Endothelial cell of umbilical vein (primary cell): ENCODE results near the gene KYNU. TPM values are rescaled to one million over a fixed set of nuclear protein-coding genes. Genes with fewer than 3 reads are reported as not detected.

ENCODE experiments used
- BruUV-seq: library from RNA; stranded (reverse); fragments of 400-500 nt; replicated peaks from 2 replicates; lab custom pipeline; 2021; lab: Mats Ljungman, UMichigan
- CTCF ChIA-PET: fragments of 300-600, 350-600 bp; sonication (Branson Sonifier 250); formaldehyde crosslinking; loops from one replicate; lab custom pipeline; 2021; ENCODE audit warnings: antibody characterized with exemption, inconsistent platforms; lab: Charles Lee
- POLR2A ChIA-PET: fragments of 300-600, 350-600 bp; sonication (Branson Sonifier 250); formaldehyde crosslinking; loops from one replicate; lab custom pipeline; 2021; ENCODE audit warnings: antibody characterized with exemption, inconsistent platforms; lab: Charles Lee
- DNase-seq: peaks from one replicate; pipeline ENCODE4 v3.0.0-alpha.2; 2011; ENCODE audit warnings: low read depth, low spot score
- FAIRE-seq: peaks from 2 replicates; lab custom pipeline; 2011; peaks lifted over from hg19 to GRCh38; lab: Jason Lieb, UNC
- H2AFZ ChIP-seq: 2 replicates; pipeline ENCODE4 v1.6.0; 2012; ENCODE audit warnings: low read depth, low read length, control low read depth, inconsistent platforms
- H3K27ac ChIP-seq: 2 replicates; pipeline ENCODE4 v1.5.1; 2011; ENCODE audit warnings: low read depth, mild to moderate bottlenecking, control low read depth, low read length, moderate library complexity; ENCODE audit not compliant: insufficient read depth
- H3K27me3 ChIP-seq, 2 experiments: 2 replicates each; pipeline versions ENCODE4 v1.6.0 to v1.6.1; 2011; ENCODE audit warnings: low read length in 2 of 2, mixed read lengths in 1 of 2; ENCODE audit not compliant: control insufficient read depth in 2 of 2, insufficient read depth in 2 of 2
- H3K36me3 ChIP-seq, 2 experiments: 2 replicates in 1 of 2; 3 replicates in 1 of 2; pipeline ENCODE4 v1.5.1; 2011; ENCODE audit warnings: low read length in 2 of 2, mild to moderate bottlenecking in 1 of 2, moderate library complexity in 1 of 2; ENCODE audit not compliant: control insufficient read depth in 2 of 2, insufficient read depth in 2 of 2; ENCODE audit errors: extremely low read depth in 1 of 2
- H3K4me1 ChIP-seq: 3 replicates; pipeline ENCODE4 v1.5.1; 2011; ENCODE audit warnings: mild to moderate bottlenecking, low read length; ENCODE audit not compliant: control insufficient read depth, insufficient read depth; ENCODE audit errors: extremely low read depth
- H3K4me2 ChIP-seq: 2 replicates; pipeline ENCODE4 v1.6.1; 2011; ENCODE audit warnings: low read length, control low read depth, mixed read lengths; ENCODE audit not compliant: insufficient read depth
- H3K4me3 ChIP-seq, 3 experiments: fragments of 200-600 bp in 1 of 3; sonication (generic), shearing (Covaris generic) in 1 of 3; replicated peaks in 1 of 3; 2 replicates each; pipeline ENCODE4 v1.5.1; 2011 to 2016; ENCODE audit warnings: control low read depth in 3 of 3, low read length in 3 of 3, mild to moderate bottlenecking in 2 of 3, inconsistent platforms in 1 of 3, low read depth in 1 of 3, moderate library complexity in 1 of 3; ENCODE audit not compliant: insufficient read depth in 1 of 3
- H3K79me2 ChIP-seq: 2 replicates; pipeline ENCODE4 v1.6.0; 2012; ENCODE audit warnings: low read length, inconsistent platforms; ENCODE audit not compliant: control insufficient read depth, insufficient read depth
- H3K9ac ChIP-seq: replicated peaks from 2 replicates; pipeline ENCODE3; 2011; ENCODE audit warnings: low read length, control low read depth; ENCODE audit not compliant: insufficient read depth; ENCODE audit errors: extremely low read depth
- H3K9me1 ChIP-seq: replicated peaks from 3 replicates; pipeline ENCODE4 v1.6.0; 2011; ENCODE audit warnings: mild to moderate bottlenecking, low read length; ENCODE audit not compliant: control insufficient read depth, insufficient read depth; ENCODE audit errors: extremely low read depth
- H3K9me3 ChIP-seq: replicated peaks from 2 replicates; pipeline ENCODE4 v1.5.1; 2012; ENCODE audit warnings: low read length, inconsistent platforms; ENCODE audit not compliant: control insufficient read depth, insufficient read depth
- H4K20me1 ChIP-seq: replicated peaks from 2 replicates; pipeline ENCODE3; 2011; ENCODE audit warnings: mild to moderate bottlenecking, low read length; ENCODE audit not compliant: control insufficient read depth, insufficient read depth; ENCODE audit errors: extremely low read depth
- CTCF ChIP-seq, 2 donors: IDR thresholded peaks; 1 replicate in 1 of 2; 2 replicates in 1 of 2; pipeline ENCODE4 v1.5.1; 2011; ENCODE audit warnings: low read length in 2 of 2, mild to moderate bottlenecking in 2 of 2, moderate library complexity in 2 of 2, control low read depth in 1 of 2, inconsistent platforms in 1 of 2, low read depth in 1 of 2; ENCODE audit not compliant: insufficient read depth in 1 of 2; ENCODE audit errors: extremely low read depth in 1 of 2
- MYC ChIP-seq: IDR thresholded peaks from one replicate; pipeline ENCODE4 v1.6.1; 2011; ENCODE audit warnings: mild to moderate bottlenecking, low read depth, low read length
- POLR2AphosphoS5 ChIP-seq: IDR thresholded peaks from 2 replicates; pipeline ENCODE4 v1.6.1; 2012; ENCODE audit warnings: low read depth, mild to moderate bottlenecking, control low read depth, low read length, moderate library complexity; ENCODE audit not compliant: insufficient read depth
- dilution Hi-C: fragments of 300-500 bp; cut with MboI; formaldehyde crosslinking; loops from one replicate; pipeline ENCODE4 v1.15.0; 2019; ENCODE audit warnings: low sequenced_read_pairs; ENCODE audit not compliant: extremely low pct_ligation_motif_present
- intact Hi-C: fragments of 100-400 bp; cut with micrococcal nuclease; formaldehyde crosslinking; loops from one replicate; pipeline ENCODE4 v1.10.0; 2022
- polyA plus RNA-seq, 4 experiments: library from polyadenylated mRNA; depleted of rRNA in 3 of 4; stranded (reverse) in 3 of 4; unstranded in 1 of 4; fragments of >200 nt; gene quantifications; 2 replicates each; pipeline versions ENCODE4 v1.2.1 to v1.2.3, GENCODE V29; 2011 to 2012; ENCODE audit warnings: missing spikeins in 1 of 4
- total RNA-seq: library from RNA; stranded (reverse); gene quantifications from 2 replicates; pipeline ENCODE4 v1.2.3, GENCODE V29; 2021

The KYNU gene
- total and polyA plus RNA-seq, 2 donors (not counting 3 experiments of a cell fraction or from before 2014, with no cell fraction given), result 0.04 TPM; not detected in 1

GRCh38 chr2:142989273-142990204 is 112.1 kb downstream of the KYNU start:
- TF ChIP-seq CTCF (IDR thresholded peaks at IDR 0.05; ENCODE audit: extremely low read depth in 1 of 2, insufficient read depth in 1 of 2, low read depth in 1 of 2, low read length in 2 of 2) (peak; percentile 9 to 22), POLR2AphosphoS5 (no peak), MYC (no peak)
- H4K20me1 ChIP-seq, result no peaks in the 10 kb centered on the region
- DNase-seq (peak; percentile 46), FAIRE-seq (peak; percentile 62)
- H3K9me3 ChIP-seq, result no peaks in the 10 kb centered on the region
- ChIA-PET POLR2A (no interaction called here), CTCF (interaction anchor here (0.6 to 3.5 kb wide), 29 partner anchors 9 to 849 kb away, joined by 3 to 91 read pairs (median 3); partner anchors contain the start of gene KYNU)
- H3K27me3 ChIP-seq, result no peaks in the 10 kb centered on the region
- no peaks in the 10 kb centered on the region for H3K9me1 ChIP-seq
- H3K9ac ChIP-seq, result no peak overlapping the region
- no peaks in the 10 kb centered on the region for H3K36me3 ChIP-seq
- dilution Hi-C loops, result no loop called here
- H3K4me2 ChIP-seq, result no peak overlapping the region
- no peaks in the 10 kb centered on the region for H3K79me2 ChIP-seq
- intact Hi-C loops, result loop anchor here (1.0 kb wide), 2 partner anchors 307 to 824 kb away; no protein-coding TSS in a partner anchor
- H3K27ac ChIP-seq, result no peak overlapping the region
- no TSS peak for BruUV-seq
- no peaks in the 10 kb centered on the region for H3K4me1 ChIP-seq
- H3K4me3 ChIP-seq, result no peak overlapping the region
- H2AFZ ChIP-seq, result peak overlapping the region; percentile 54
